ENCODE results near the gene TMEM168. TPM values are rescaled to one million over a fixed set of nuclear protein-coding genes. Genes with fewer than 3 reads are reported as not detected.
"Not testable (repeated sequence)": the region's sequence is repeated elsewhere in the genome, so short reads cannot be mapped to it uniquely, and the experiment has no call there.

Gene TMEM168
- total RNA-seq, 1 donor from 2014 or later, result 10.8 TPM

DNA sequence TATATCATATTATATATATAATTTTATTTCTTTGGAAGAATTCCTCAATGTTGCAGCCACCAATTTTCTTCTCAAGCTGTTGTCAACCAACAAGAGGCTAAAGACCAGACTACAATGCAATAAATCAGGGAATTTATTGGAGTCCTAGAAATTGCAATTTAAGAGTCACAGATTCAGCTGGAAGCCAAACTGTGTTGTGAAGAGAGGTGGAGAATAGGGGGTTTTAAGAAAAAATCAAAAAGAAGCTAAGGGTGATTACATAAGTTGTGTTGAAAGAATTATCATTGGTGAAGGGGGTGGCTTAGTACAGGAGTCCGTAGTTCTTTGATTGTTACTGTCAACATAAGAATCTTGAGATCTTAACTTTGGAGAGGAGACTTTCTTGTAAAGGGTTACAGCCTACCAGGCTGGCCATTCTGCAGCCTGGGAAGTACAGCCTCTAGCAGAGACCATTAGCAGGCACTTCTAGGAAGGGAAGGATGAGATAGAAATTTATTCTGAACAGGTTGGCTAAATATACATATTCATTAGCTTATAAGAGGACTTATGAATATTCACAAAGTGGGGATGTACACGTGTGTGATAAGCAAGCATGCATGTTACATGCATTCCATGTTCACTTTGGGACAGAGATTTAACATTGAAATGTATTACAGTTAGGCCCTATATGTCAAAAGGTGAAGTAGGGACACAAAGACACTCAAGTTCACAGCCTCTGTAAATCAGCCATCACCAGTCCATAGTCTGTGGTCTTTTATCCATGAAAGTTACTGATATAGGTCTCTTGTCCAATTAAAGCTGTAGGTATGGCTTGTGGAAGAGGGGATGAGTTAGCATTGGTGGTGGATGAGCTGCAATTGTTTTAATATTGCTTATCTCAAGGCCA, 8.3 kb upstream of the TMEM168 start:
- no peaks in the 10 kb centered on the region for H3K36me3 Mint-ChIP-seq (ENCODE audit: low read depth, unreplicated experiment)
- DNase-seq (ENCODE audit: low read depth), result no peak
- no peak overlapping the region for H3K4me3 Mint-ChIP-seq (ENCODE audit: unreplicated experiment)
- H3K27ac Mint-ChIP-seq (ENCODE audit: unreplicated experiment), result no peak overlapping the region
- H3K4me3 ChIP-seq (ENCODE audit: insufficient read depth, low read depth, low read length), result no peak overlapping the region
- no peaks in the 10 kb centered on the region for H4K20me1 ChIP-seq (ENCODE audit: insufficient read depth, low read length)
- no peaks in the 10 kb centered on the region for H3K27me3 Mint-ChIP-seq (ENCODE audit: low read depth, unreplicated experiment)
- no peak overlapping the region for H3K9ac ChIP-seq (ENCODE audit: low read length)
- no peaks in the 10 kb centered on the region for H3K27me3 ChIP-seq (ENCODE audit: insufficient read depth, low read length)
- TF ChIP-seq, protein P1, sequence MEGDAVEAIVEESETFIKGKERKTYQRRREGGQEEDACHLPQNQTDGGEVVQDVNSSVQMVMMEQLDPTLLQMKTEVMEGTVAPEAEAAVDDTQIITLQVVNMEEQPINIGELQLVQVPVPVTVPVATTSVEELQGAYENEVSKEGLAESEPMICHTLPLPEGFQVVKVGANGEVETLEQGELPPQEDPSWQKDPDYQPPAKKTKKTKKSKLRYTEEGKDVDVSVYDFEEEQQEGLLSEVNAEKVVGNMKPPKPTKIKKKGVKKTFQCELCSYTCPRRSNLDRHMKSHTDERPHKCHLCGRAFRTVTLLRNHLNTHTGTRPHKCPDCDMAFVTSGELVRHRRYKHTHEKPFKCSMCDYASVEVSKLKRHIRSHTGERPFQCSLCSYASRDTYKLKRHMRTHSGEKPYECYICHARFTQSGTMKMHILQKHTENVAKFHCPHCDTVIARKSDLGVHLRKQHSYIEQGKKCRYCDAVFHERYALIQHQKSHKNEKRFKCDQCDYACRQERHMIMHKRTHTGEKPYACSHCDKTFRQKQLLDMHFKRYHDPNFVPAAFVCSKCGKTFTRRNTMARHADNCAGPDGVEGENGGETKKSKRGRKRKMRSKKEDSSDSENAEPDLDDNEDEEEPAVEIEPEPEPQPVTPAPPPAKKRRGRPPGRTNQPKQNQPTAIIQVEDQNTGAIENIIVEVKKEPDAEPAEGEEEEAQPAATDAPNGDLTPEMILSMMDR (IDR thresholded peaks at IDR 0.05; ENCODE audit: insufficient read depth, low read depth, low read length), result no peak
- no peak for TF ChIP-seq EZH2 (IDR thresholded peaks at IDR 0.05; ENCODE audit: insufficient read depth, low read length)
- H2AFZ ChIP-seq (ENCODE audit: low read depth, low read length), result no peak overlapping the region
- H3K9me3 ChIP-seq (ENCODE audit: insufficient read depth, low read depth, low read length), result no peaks in the 10 kb centered on the region
- H3K4me2 ChIP-seq (ENCODE audit: low read length), result no peak overlapping the region
- no peaks in the 10 kb centered on the region for H3K9me3 Mint-ChIP-seq (ENCODE audit: unreplicated experiment)
- FAIRE-seq, result no peak
- no peaks in the 10 kb centered on the region for H3K4me1 ChIP-seq (ENCODE audit: insufficient read depth, low read length)
- H3K79me2 ChIP-seq (ENCODE audit: insufficient read depth, low read length), result no peaks in the 10 kb centered on the region
- H3K36me3 ChIP-seq (ENCODE audit: insufficient read depth, low read length), result no peaks in the 10 kb centered on the region
- H3K4me1 Mint-ChIP-seq (ENCODE audit: low read depth, unreplicated experiment), result no peaks in the 10 kb centered on the region
- H3K27ac ChIP-seq (ENCODE audit: low read depth, low read length), result no peak overlapping the region

GRCh38 chr7:112796552-112796951, 6.4 kb upstream of the TMEM168 start:
- H3K27me3 Mint-ChIP-seq (ENCODE audit: low read depth, unreplicated experiment), result not testable (repeated sequence)

DNA sequence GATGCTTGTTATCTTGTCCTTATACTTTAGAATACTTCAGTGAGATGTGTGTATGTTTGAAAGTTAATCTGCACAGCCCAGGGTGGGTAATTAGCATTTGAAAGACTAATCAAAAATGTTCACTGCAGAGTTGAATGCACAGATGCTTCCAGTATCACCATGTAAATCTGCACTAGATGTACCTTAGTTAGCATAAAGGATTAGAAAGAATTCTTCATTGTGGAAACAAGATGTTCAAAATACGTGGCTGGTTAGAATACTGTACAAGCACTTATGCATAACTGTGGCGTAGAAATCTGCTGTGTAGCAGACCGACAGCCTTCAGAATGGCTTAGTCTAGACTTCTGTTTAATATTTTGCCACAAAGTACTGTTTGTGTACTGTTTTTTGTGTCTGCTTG, 2.2 kb upstream of the TMEM168 start:
- FAIRE-seq (no peak), DNase-seq (ENCODE audit: low read depth) (no peak)
- Histone ChIP-seq H4K20me1 (ENCODE audit: insufficient read depth, low read length) (no peaks in the 10 kb centered on the region), H3K4me1 (ENCODE audit: insufficient read depth, low read length) (peaks cover 4% of the 10 kb centered on the region), H3K9ac (ENCODE audit: low read length) (no peak overlapping the region), H3K27me3 (ENCODE audit: insufficient read depth, low read length) (no peaks in the 10 kb centered on the region), H3K9me3 (ENCODE audit: insufficient read depth, low read depth, low read length) (no peaks in the 10 kb centered on the region), H3K27ac (ENCODE audit: low read depth, low read length) (no peak overlapping the region), H3K4me3 (ENCODE audit: insufficient read depth, low read depth, low read length) (no peak overlapping the region), H3K36me3 (ENCODE audit: insufficient read depth, low read length) (no peaks in the 10 kb centered on the region), H3K79me2 (ENCODE audit: insufficient read depth, low read length) (peaks cover 13% of the 10 kb centered on the region), H2AFZ (ENCODE audit: low read depth, low read length) (no peak overlapping the region), H3K4me2 (ENCODE audit: low read length) (no peak overlapping the region)
- H3K27me3 Mint-ChIP-seq (ENCODE audit: low read depth, unreplicated experiment), result no peaks in the 10 kb centered on the region
- H3K4me3 Mint-ChIP-seq (ENCODE audit: unreplicated experiment), result no peak overlapping the region
- H3K27ac Mint-ChIP-seq (ENCODE audit: unreplicated experiment), result no peak overlapping the region
- no peaks in the 10 kb centered on the region for H3K9me3 Mint-ChIP-seq (ENCODE audit: unreplicated experiment)
- TF ChIP-seq, protein P1 (IDR thresholded peaks at IDR 0.05; ENCODE audit: insufficient read depth, low read depth, low read length), result no peak
- TF ChIP-seq EZH2 (IDR thresholded peaks at IDR 0.05; ENCODE audit: insufficient read depth, low read length), result no peak
- peaks cover 10% of the 10 kb centered on the region for H3K4me1 Mint-ChIP-seq (ENCODE audit: low read depth, unreplicated experiment)
- peaks cover 3% of the 10 kb centered on the region for H3K36me3 Mint-ChIP-seq (ENCODE audit: low read depth, unreplicated experiment)

More at GRCh38 chr7:112796552-112796951, 6.4 kb upstream of the TMEM168 start:
- H3K9me3 Mint-ChIP-seq (ENCODE audit: unreplicated experiment); H3K4me3 ChIP-seq (ENCODE audit: insufficient read depth, low read depth, low read length); H3K9me3 ChIP-seq (ENCODE audit: insufficient read depth, low read depth, low read length); H3K27me3 ChIP-seq (ENCODE audit: insufficient read depth, low read length); H3K79me2 ChIP-seq (ENCODE audit: insufficient read depth, low read length); H3K27ac ChIP-seq (ENCODE audit: low read depth, low read length); H3K4me1 Mint-ChIP-seq (ENCODE audit: low read depth, unreplicated experiment); H3K4me3 Mint-ChIP-seq (ENCODE audit: unreplicated experiment); H3K9ac ChIP-seq (ENCODE audit: low read length); H3K36me3 Mint-ChIP-seq (ENCODE audit: low read depth, unreplicated experiment); H3K4me1 ChIP-seq (ENCODE audit: insufficient read depth, low read length); FAIRE-seq; DNase-seq (ENCODE audit: low read depth); H3K4me2 ChIP-seq (ENCODE audit: low read length); H4K20me1 ChIP-seq (ENCODE audit: insufficient read depth, low read length); H3K27ac Mint-ChIP-seq (ENCODE audit: unreplicated experiment); H3K36me3 ChIP-seq (ENCODE audit: insufficient read depth, low read length); H2AFZ ChIP-seq (ENCODE audit: low read depth, low read length): not testable (repeated sequence)
